ENCODE data around the gene TBX2.
"Not testable (repeated sequence)": the region's sequence is repeated elsewhere in the genome, so short reads cannot be mapped to it uniquely, and the experiment has no call there.

TBX2 gene

DNA sequence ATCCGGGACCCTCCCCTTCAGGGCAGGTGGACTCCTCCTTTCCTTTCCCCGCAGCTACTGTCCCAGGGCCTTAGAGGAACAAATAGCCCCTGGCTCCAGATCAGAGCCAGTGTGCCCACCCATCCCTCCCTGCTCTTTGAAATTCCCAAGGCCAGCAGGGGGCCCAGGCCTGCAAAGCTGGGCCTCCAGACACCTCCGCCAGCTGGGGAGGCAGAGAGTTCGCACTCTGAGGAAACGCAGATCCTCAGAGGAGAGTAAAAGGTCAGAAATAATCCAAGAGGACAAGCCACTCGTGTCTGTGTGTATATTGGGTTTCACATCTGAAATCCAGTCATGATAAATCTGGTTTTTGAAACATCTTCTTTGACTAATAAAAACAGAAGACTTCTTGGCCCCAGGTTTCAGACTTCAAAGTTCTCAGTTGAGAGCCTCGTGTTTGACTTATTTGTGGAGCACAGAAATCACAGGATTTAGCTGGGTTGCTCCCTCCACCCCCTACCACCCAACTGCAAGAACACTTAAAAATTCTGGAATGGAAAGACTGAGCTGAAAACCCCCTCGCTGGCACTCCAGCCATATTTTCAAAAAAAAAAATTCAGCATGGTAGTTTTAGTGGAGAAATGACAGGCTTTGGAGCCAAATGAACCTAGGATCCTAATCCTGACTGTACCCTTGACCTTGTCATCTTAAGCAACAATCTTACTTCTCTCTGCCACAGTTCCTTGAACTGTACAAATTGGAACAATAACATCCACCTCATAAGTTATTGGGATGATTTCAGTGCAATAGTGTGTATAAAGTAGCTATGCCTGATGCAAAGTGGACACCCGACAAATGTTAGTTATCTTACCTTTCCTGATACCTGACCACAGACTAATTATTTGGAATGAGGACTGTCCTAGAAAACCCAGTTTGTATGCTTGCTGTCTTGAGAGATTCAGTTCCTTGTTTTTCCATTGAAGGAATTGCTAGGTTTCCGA is 44.5 kb upstream of the TBX2 start:
- DNase-seq (ENCODE audit: low read depth), result no peak
- TF ChIP-seq, protein P1, sequence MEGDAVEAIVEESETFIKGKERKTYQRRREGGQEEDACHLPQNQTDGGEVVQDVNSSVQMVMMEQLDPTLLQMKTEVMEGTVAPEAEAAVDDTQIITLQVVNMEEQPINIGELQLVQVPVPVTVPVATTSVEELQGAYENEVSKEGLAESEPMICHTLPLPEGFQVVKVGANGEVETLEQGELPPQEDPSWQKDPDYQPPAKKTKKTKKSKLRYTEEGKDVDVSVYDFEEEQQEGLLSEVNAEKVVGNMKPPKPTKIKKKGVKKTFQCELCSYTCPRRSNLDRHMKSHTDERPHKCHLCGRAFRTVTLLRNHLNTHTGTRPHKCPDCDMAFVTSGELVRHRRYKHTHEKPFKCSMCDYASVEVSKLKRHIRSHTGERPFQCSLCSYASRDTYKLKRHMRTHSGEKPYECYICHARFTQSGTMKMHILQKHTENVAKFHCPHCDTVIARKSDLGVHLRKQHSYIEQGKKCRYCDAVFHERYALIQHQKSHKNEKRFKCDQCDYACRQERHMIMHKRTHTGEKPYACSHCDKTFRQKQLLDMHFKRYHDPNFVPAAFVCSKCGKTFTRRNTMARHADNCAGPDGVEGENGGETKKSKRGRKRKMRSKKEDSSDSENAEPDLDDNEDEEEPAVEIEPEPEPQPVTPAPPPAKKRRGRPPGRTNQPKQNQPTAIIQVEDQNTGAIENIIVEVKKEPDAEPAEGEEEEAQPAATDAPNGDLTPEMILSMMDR (conservative IDR thresholded peaks at IDR 0.05; ENCODE audit: control insufficient read depth, insufficient read depth, low read depth, low read length), result no peak
- H3K4me3 ChIP-seq (ENCODE audit: control insufficient read depth, low read depth, low read length), result no peak overlapping the region

DNA sequence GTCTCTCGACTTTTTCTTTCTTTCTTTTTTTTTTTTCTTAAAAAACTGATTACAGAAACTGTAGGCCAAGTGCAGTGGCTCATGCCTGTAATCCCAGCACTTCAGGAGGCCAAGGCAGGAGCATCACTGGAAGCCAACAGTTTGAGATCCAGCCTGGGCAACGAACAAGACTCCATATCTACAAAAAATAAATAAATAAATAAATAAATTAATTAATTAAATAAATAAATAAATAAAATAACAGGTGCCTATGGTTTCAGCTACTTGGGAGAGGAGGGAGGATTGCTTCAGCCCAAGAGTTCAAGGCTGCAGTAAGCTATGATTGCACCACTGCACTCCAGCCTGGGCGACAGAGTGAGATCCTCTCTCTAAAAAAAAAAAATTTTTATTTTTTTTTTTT is 42.6 kb upstream of the TBX2 start:
- not testable (repeated sequence) for H3K4me3 ChIP-seq (ENCODE audit: control insufficient read depth, low read depth, low read length); DNase-seq (ENCODE audit: low read depth)

DNA sequence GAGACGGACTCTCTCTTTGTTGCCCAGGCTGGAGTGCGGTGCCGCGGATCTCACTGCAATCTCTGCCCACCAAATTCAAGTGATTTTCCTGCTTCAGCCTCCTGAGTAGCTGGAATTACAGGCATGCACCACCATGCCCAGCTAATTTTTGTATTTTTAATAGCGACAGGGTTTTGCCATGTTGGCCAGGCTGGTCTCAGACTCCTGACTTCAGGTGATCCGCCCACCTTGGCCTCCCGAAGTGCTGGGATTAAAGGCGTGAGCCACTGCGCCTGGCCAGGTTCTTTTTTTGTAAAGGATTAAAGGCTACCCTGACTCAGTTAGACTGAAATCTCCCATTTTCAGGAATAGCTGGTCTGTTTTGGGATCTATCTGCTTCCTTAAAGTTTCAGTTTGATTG is 40.1 kb upstream of the TBX2 start:
- not testable (repeated sequence) for DNase-seq (ENCODE audit: low read depth); H3K4me3 ChIP-seq (ENCODE audit: control insufficient read depth, low read depth, low read length)

DNA sequence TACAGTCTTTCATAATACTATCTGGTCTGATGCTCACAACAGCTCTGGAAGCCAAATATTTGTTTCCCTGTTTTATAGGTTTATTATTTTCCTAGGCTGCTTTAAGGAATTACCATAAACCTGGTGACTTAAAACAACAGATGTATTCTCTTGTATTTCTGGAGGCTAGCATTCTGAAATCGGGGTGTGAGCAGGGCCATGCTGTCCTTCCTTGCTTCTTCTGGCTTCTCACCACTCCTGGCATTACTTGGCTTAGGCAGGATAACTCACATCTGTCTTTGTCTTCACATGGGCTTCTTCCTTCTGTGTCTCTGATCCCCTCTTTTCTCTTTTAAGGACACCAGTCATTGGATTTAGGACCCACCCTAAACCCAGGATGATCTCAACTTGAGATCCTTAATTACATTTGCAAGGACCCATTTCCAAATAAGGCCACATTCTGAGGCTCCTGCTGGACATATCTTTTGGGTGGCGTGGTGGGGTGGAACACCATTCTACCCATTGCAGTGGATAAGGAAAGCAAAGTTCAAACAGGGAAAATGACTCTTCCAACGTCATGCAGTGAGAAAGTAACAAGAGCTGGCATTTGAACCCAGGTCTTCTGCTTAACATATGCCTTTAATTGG is 39.2 kb upstream of the TBX2 start:
- no peak overlapping the region for H3K4me3 ChIP-seq (ENCODE audit: control insufficient read depth, low read depth, low read length)
- TF ChIP-seq, protein P1 (conservative IDR thresholded peaks at IDR 0.05; ENCODE audit: control insufficient read depth, insufficient read depth, low read depth, low read length), result no peak
- DNase-seq (ENCODE audit: low read depth), result no peak

DNA sequence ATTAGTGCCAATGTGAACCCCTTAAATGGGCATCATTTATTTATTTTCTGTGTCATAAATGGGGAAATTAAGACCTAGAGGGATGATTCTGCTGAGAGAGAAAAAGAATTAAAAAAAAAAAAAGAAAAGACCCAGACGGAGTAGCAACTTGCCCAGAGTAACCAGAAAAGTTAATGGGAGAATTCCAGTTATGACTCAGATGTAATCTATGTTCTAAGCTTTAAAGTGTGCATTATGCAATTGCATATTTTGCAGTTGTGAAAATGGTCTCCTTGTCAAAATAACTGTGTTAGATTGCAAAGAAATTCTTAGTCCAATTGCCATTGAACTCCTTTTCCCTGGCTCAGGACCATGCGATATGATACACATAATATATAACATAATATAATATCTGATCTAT is 38.6 kb upstream of the TBX2 start:
- TF ChIP-seq, protein P1 (conservative IDR thresholded peaks at IDR 0.05; ENCODE audit: control insufficient read depth, insufficient read depth, low read depth, low read length), result no peak
- peak; percentile 85 for DNase-seq (ENCODE audit: low read depth)
- H3K4me3 ChIP-seq (ENCODE audit: control insufficient read depth, low read depth, low read length), result no peak overlapping the region

DNA sequence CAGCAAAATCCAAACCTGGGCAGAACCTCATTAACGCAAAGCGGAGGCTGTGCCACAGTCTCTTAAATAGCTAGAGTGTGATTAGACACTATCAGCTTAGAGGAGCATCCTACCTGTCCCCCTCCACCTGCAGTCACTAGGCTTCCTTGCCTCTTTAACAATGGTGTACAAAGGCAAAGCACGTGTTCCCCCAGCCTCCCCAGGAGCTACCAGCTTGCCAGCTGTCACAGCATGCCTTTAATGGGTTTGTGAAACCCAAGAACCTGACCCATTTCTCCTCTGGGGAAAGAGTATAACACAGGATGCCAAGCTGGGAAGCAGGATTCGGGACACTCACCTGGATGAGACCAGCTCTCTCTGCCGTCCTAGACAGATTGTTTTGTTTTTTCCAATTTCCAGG is 37.2 kb upstream of the TBX2 start:
- TF ChIP-seq, protein P1 (conservative IDR thresholded peaks at IDR 0.05; ENCODE audit: control insufficient read depth, insufficient read depth, low read depth, low read length), result no peak
- no peak for DNase-seq (ENCODE audit: low read depth)
- H3K4me3 ChIP-seq (ENCODE audit: control insufficient read depth, low read depth, low read length), result no peak overlapping the region

DNA sequence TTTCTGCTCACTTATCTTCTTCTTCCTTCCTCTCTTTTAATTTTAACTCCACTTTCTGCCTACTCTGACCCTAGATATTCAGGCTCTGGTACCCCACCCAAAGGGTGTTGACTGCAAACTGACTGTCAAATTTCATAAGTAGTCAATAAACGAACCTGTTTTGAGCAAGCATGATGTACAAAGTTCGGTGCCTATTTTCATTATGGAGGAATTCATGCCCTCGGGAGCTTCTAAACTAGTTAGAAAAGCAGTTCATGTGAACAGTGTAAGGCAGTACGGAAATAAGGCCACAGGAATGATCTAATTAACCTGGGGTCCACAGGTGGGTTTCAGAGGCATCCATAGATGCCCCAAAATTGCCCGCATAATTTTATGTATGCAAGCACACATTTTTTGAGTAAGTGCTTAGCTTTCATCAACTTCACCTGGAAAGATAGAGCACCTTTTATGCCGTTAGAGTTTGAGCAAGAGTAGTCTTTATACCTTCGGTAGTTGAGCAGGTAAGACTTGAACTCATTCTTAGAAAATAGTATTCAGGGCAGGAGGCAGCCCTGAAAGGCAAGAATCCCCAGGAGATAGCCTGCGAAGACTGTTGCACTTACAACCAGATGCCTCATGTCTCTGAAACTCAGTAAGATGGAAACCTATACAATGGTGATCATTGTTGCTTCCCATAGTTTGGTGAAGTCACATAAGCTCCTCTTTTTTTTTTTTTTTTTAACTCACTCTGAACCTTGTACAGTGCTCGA is 36.6 kb upstream of the TBX2 start:
- TF ChIP-seq, protein P1 (conservative IDR thresholded peaks at IDR 0.05; ENCODE audit: control insufficient read depth, insufficient read depth, low read depth, low read length), result no peak
- H3K4me3 ChIP-seq (ENCODE audit: control insufficient read depth, low read depth, low read length), result no peak overlapping the region
- DNase-seq (ENCODE audit: low read depth), result no peak
